ENCODE data around the gene MSI2. TPM values are rescaled to one million over a fixed set of nuclear protein-coding genes. Genes with fewer than 3 reads are reported as not detected.

MSI2 gene
- total RNA-seq, 4 donors from 2014 or later = 27.3 to 50.4 (median 36.8) TPM

DNA sequence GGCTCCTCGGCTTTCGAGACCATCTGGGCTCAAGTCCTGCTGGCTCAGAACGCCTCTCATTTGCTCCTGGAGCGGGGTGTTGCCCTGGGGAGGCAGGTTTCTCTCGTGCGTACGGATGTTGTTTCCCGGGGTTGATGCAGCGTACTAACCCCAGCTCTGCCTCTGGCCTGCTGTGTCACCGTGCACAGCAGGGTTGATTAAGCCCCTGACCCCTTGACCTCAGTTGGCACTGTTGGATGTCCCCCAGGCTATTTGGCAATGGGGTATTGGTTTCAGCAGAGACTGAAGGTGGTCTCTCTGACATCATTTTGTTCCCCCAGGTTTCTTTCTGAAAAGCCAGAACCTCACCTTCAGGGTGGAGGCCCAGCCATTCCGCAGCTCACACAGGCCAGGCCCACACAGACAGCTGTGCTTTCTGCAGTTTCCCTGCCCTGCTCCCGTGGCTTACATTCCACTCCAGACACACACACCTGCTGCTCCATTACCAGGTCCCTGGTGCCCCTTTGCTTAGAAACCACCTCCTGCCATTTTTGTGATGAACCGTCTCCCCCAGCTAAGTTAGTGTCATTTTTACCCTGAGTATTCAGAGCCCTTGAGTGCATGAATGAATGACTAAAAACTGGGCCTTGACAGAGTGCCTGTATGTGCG is 255.3 kb downstream of the MSI2 start:
- Histone ChIP-seq H3K27ac (no peak overlapping the region), H3K27me3 (no peaks in the 10 kb centered on the region), H3K4me3 (no peak overlapping the region), H3K4me1 (peaks cover 0 to 10% (median 2%) of the 10 kb centered on the region in 3 donors), H3K36me3 (no peaks in the 10 kb centered on the region), H3K9me3 (no peaks in the 10 kb centered on the region)
- ATAC-seq = no peak
- TF ChIP-seq POLR2A (IDR thresholded peaks at IDR 0.05) = no peak
- TF ChIP-seq POLR2AphosphoS5 (IDR thresholded peaks at IDR 0.05) = no peak
- no peak for TF ChIP-seq EP300 (IDR thresholded peaks at IDR 0.05)
- TF ChIP-seq, protein P1, sequence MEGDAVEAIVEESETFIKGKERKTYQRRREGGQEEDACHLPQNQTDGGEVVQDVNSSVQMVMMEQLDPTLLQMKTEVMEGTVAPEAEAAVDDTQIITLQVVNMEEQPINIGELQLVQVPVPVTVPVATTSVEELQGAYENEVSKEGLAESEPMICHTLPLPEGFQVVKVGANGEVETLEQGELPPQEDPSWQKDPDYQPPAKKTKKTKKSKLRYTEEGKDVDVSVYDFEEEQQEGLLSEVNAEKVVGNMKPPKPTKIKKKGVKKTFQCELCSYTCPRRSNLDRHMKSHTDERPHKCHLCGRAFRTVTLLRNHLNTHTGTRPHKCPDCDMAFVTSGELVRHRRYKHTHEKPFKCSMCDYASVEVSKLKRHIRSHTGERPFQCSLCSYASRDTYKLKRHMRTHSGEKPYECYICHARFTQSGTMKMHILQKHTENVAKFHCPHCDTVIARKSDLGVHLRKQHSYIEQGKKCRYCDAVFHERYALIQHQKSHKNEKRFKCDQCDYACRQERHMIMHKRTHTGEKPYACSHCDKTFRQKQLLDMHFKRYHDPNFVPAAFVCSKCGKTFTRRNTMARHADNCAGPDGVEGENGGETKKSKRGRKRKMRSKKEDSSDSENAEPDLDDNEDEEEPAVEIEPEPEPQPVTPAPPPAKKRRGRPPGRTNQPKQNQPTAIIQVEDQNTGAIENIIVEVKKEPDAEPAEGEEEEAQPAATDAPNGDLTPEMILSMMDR (IDR thresholded peaks at IDR 0.05) = no peak
- 95 to 96% methylated on average over 4 to 10 of the region's 14 CpGs for WGBS, 2 donors (ENCODE audit: low coverage in 1 of 2)

DNA sequence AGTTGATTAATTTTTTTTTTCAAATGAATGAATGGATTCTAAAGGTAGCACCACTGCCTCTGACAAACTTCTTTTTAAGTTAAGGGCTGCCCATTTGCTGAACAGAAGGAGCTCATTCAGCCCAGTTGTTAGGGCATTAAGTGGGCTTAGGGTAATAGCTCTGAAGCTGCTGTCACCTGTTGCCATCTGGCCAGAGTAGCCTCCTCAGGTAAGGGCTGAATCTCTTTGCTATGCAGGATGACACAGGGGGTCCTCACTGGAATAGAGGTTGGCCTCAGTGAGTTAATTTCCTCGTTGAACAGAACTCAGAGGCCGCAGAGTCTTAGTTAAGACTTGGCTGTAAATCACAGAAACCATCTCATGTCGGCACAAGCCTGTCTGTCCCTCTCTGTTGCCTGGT is 255.9 kb downstream of the MSI2 start:
- no peak overlapping the region for H3K27ac ChIP-seq
- no peak for TF ChIP-seq EP300 (IDR thresholded peaks at IDR 0.05)
- TF ChIP-seq, protein P1 (IDR thresholded peaks at IDR 0.05) = no peak
- no peak for TF ChIP-seq POLR2A (IDR thresholded peaks at IDR 0.05)
- no peak for TF ChIP-seq POLR2AphosphoS5 (IDR thresholded peaks at IDR 0.05)
- WGBS, 2 donors (ENCODE audit: low coverage in 1 of 2) = 90% methylated on average over 2 of the region's 3 CpGs; no CpG with 5 or more reads in 1 of the 2 donors

DNA sequence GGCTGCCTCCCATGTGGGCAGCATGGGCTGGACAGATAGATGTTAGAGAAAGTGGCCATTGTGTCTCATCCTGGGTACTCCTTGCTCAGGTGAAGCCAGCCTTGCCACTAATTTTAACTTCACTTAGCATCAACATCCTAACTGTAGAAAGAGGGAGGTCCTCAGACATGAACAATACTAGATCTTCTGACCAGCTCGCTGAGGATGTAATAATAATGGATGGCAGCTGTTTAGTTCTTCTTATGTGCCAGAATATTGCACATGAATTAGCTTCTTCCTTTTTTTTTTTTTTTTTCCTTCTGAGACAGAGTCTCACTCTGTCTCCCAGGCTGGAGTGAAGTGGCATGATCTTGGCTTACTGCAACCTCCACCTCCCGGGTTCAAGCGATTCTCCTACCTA is 256.4 kb downstream of the MSI2 start:
- ATAC-seq = no peak
- H3K27me3 ChIP-seq = no peaks in the 10 kb centered on the region
- no peaks in the 10 kb centered on the region for H3K36me3 ChIP-seq
- no peak overlapping the region for H3K27ac ChIP-seq
- H3K9me3 ChIP-seq = no peaks in the 10 kb centered on the region
- H3K4me3 ChIP-seq = no peak overlapping the region
- WGBS, 2 donors (ENCODE audit: low coverage in 1 of 2) = 56% methylated on average over 1 of the region's 3 CpGs; no CpG with 5 or more reads in 1 of the 2 donors
- peaks cover 0 to 7% (median 0%) of the 10 kb centered on the region in 3 donors for H3K4me1 ChIP-seq
- TF ChIP-seq POLR2A (IDR thresholded peaks at IDR 0.05) = no peak
- no peak for TF ChIP-seq POLR2AphosphoS5 (IDR thresholded peaks at IDR 0.05)
- no peak for TF ChIP-seq EP300 (IDR thresholded peaks at IDR 0.05)
- TF ChIP-seq, protein P1 (IDR thresholded peaks at IDR 0.05) = no peak

More for the DNA sequence above, 255.9 kb downstream of the MSI2 start:
- Histone ChIP-seq H3K4me3 (no peak overlapping the region), H3K27me3 (no peaks in the 10 kb centered on the region), H3K36me3 (no peaks in the 10 kb centered on the region), H3K9me3 (no peaks in the 10 kb centered on the region), H3K4me1 (peaks cover 0 to 6% (median 0%) of the 10 kb centered on the region in 3 donors)
- ATAC-seq = no peak

DNA sequence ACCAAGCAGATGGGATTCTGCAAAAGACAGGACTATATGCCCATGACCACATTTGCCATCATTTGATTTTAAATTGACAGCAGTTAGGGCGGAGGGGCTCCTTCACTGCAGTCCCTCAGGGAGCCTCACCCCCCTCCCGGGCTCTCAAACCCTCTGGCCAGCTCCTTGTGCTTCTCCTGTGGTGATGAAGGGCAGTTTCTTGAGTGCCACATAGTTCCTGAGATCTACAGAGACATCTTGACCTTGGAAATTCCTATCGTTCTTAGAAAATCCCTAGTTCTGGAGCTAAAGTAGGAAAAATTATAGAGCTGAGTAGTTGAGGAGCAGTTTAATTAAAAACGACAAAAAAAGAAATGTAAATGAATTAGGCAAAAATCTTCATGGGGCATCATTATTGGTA is 257.2 kb downstream of the MSI2 start:
- H3K9me3 ChIP-seq = no peaks in the 10 kb centered on the region
- WGBS, 2 donors (ENCODE audit: low coverage in 1 of 2) = 69 to 72% methylated on average over 3 to 4 of the region's 4 CpGs
- no peak for ATAC-seq

More for the DNA sequence above, 257.2 kb downstream of the MSI2 start:
- peaks cover 0 to 16% (median 0%) of the 10 kb centered on the region in 3 donors for H3K4me1 ChIP-seq
- no peak for TF ChIP-seq POLR2A (IDR thresholded peaks at IDR 0.05)
- no peak for TF ChIP-seq POLR2AphosphoS5 (IDR thresholded peaks at IDR 0.05)
- TF ChIP-seq EP300 (IDR thresholded peaks at IDR 0.05) = no peak
- TF ChIP-seq, protein P1 (IDR thresholded peaks at IDR 0.05) = no peak
- H3K27ac ChIP-seq = no peak overlapping the region
- no peaks in the 10 kb centered on the region for H3K36me3 ChIP-seq
- H3K27me3 ChIP-seq = no peaks in the 10 kb centered on the region
- no peak overlapping the region for H3K4me3 ChIP-seq

Measured in gastroesophageal sphincter (tissue), 4 donors.